CD14-positive monocyte (primary cell): ENCODE data around the gene PRKCQ. TPM values are rescaled to one million over a fixed set of nuclear protein-coding genes. Genes with fewer than 3 reads are reported as not detected.
"Not testable (repeated sequence)": the region's sequence is repeated elsewhere in the genome, so short reads cannot be mapped to it uniquely, and the experiment has no call there.

ENCODE experiments used
- DNase-seq, 3 donors: peaks; one replicate each; pipeline ENCODE4 v3.0.0-alpha.2; 2011 to 2022
- H2AFZ ChIP-seq: 2 replicates; pipeline ENCODE4 v1.6.0; 2012; ENCODE audit warnings: mild to moderate bottlenecking, low read depth, low read length, inconsistent platforms; ENCODE audit not compliant: insufficient read depth, poor library complexity, severe bottlenecking
- H3K27ac ChIP-seq, 2 donors: 1 replicate in 1 of 2; 2 replicates in 1 of 2; pipeline ENCODE4 v1.5.1; 2012 to 2013; ENCODE audit warnings: low read length in 2 of 2, control low read depth in 1 of 2, inconsistent platforms in 1 of 2, low read depth in 1 of 2, mild to moderate bottlenecking in 1 of 2
- H3K27me3 ChIP-seq, 2 donors: one replicate each; pipeline versions ENCODE4 v1.6.0 to v1.6.1; 2011 to 2013; ENCODE audit warnings: low read length in 2 of 2; ENCODE audit not compliant: control insufficient read depth in 2 of 2, insufficient read depth in 2 of 2
- H3K36me3 ChIP-seq, 2 donors: replicated peaks in 1 of 2; 1 replicate in 1 of 2; 2 replicates in 1 of 2; pipeline versions ENCODE4 v1.5.1 to v1.6.1; 2012 to 2013; ENCODE audit warnings: low read length in 2 of 2, control low read depth in 1 of 2, inconsistent platforms in 1 of 2, mild to moderate bottlenecking in 1 of 2; ENCODE audit not compliant: insufficient read depth in 2 of 2, control insufficient read depth in 1 of 2
- H3K4me1 ChIP-seq, 2 donors: 1 replicate in 1 of 2; 2 replicates in 1 of 2; pipeline versions ENCODE4 v1.5.1 to v1.6.1; 2012 to 2013; ENCODE audit warnings: low read length in 2 of 2, control low read depth in 1 of 2, inconsistent platforms in 1 of 2, mild to moderate bottlenecking in 1 of 2, moderate library complexity in 1 of 2; ENCODE audit not compliant: insufficient read depth in 2 of 2, control insufficient read depth in 1 of 2
- H3K4me2 ChIP-seq: replicated peaks from 2 replicates; pipeline ENCODE3; 2012; ENCODE audit warnings: low read length, moderate library complexity, mild to moderate bottlenecking; ENCODE audit not compliant: poor library complexity, severe bottlenecking; ENCODE audit errors: extremely low read depth
- H3K4me3 ChIP-seq, 3 experiments: fragments of 200-600 bp in 1 of 3; sonication (generic) in 1 of 3; replicated peaks in 1 of 3; 1 replicate in 2 of 3; 2 replicates in 1 of 3; pipeline ENCODE4 v1.5.1; 2011 to 2013; ENCODE audit warnings: low read length in 3 of 3, mild to moderate bottlenecking in 3 of 3, control low read depth in 2 of 3, low read depth in 2 of 3, inconsistent platforms in 1 of 3, moderate library complexity in 1 of 3
- H3K79me2 ChIP-seq: 2 replicates; pipeline ENCODE4 v1.6.0; 2012; ENCODE audit warnings: mild to moderate bottlenecking, control low read depth, inconsistent platforms, low read length, moderate library complexity; ENCODE audit not compliant: insufficient read depth
- H3K9ac ChIP-seq: 2 replicates; pipeline ENCODE4 v1.6.0; 2017; ENCODE audit warnings: low read length, mild to moderate bottlenecking; ENCODE audit not compliant: insufficient read depth, poor library complexity, severe bottlenecking
- H3K9me3 ChIP-seq, 2 donors: replicated peaks in 1 of 2; 1 replicate in 1 of 2; 2 replicates in 1 of 2; pipeline versions ENCODE4 v1.5.1 to v1.6.1; 2012 to 2013; ENCODE audit warnings: low read length in 2 of 2, control low read depth in 1 of 2; ENCODE audit not compliant: control insufficient read depth in 1 of 2, insufficient read depth in 1 of 2
- H4K20me1 ChIP-seq: 2 replicates; pipeline ENCODE4 v1.6.0; 2012; ENCODE audit warnings: mild to moderate bottlenecking, low read length, control low read depth, moderate library complexity; ENCODE audit not compliant: insufficient read depth
- H3K27ac Mint-ChIP-seq, 7 donors: one replicate each; pipeline ENCODE4 v1.8.0; 2020; ENCODE audit warnings: mild to moderate bottlenecking in 7 of 7, mixed read lengths in 7 of 7, moderate library complexity in 6 of 7, inconsistent platforms in 2 of 7
- H3K27me3 Mint-ChIP-seq, 3 donors: one replicate each; pipeline ENCODE4 v1.8.0; 2021 to 2022; ENCODE audit warnings: low read depth in 3 of 3, mild to moderate bottlenecking in 3 of 3, mixed read lengths in 3 of 3, moderate library complexity in 3 of 3, inconsistent platforms in 1 of 3
- H3K36me3 Mint-ChIP-seq, 2 donors: one replicate each; pipeline ENCODE4 v1.8.0; 2020; ENCODE audit warnings: mixed read lengths in 2 of 2, inconsistent platforms in 1 of 2, mild to moderate bottlenecking in 1 of 2
- H3K4me1 Mint-ChIP-seq: one replicate; pipeline ENCODE4 v1.8.0; 2020; ENCODE audit warnings: mild to moderate bottlenecking, mixed read lengths
- H3K4me3 Mint-ChIP-seq, 2 donors: one replicate each; pipeline ENCODE4 v1.8.0; 2020; ENCODE audit warnings: mild to moderate bottlenecking in 2 of 2, mixed read lengths in 2 of 2, moderate library complexity in 1 of 2
- H3K9me3 Mint-ChIP-seq, 7 donors: one replicate each; pipeline ENCODE4 v1.8.0; 2020 to 2022; ENCODE audit warnings: mixed read lengths in 7 of 7, mild to moderate bottlenecking in 6 of 7, moderate library complexity in 6 of 7, inconsistent platforms in 2 of 7
- CTCF ChIP-seq: fragments of 200-600 bp; IDR thresholded peaks from one replicate; pipeline ENCODE4 v1.8.0; 2022; ENCODE audit warnings: antibody characterized with exemption, mild to moderate bottlenecking
- WGBS: methylation state at CpG from one replicate; pipeline ENCODE4 v1.1.5; 2013; ENCODE audit warnings: missing lambda C conversion rate; ENCODE audit not compliant: insufficient coverage; 5-methylcytosine and 5-hydroxymethylcytosine counted together
- intact Hi-C, 2 donors: fragments of 100-400 bp; cut with micrococcal nuclease; formaldehyde crosslinking; loops; one replicate each; pipeline versions ENCODE4 v1.15.0 to v1.15.1; 2023
- polyA plus RNA-seq, 3 donors: library from polyadenylated mRNA; depleted of rRNA in 1 of 3; unstranded in 2 of 3; stranded (reverse) in 1 of 3; fragments of 300-500 nt in 2 of 3; fragments of >200 nt in 1 of 3; fragmentation: Illumina TruSeq in 2 of 3; gene quantifications; 1 replicate in 2 of 3; 2 replicates in 1 of 3; pipeline ENCODE4 v1.2.3, GENCODE V29; 2012 to 2021

The PRKCQ gene
- polyA plus RNA-seq, 3 donors, result 0.01 to 0.29 (median 0.09) TPM

GRCh38 chr10:6582298-6582697, 2.2 kb upstream of the PRKCQ start:
- intact Hi-C loops, result no loop called here
- Histone ChIP-seq H3K9me3 (no peaks in the 10 kb centered on the region), H3K4me1 (peaks cover 10 to 22% of the 10 kb centered on the region in 2 donors), H3K79me2 (peaks cover 3% of the 10 kb centered on the region), H3K36me3 (no peaks in the 10 kb centered on the region), H2AFZ (no peak overlapping the region), H3K27ac (no peak overlapping the region), H3K4me3 (no peak overlapping the region), H3K9ac (no peak overlapping the region), H3K27me3 (peaks cover 10 to 15% of the 10 kb centered on the region in 2 donors), H4K20me1 (no peaks in the 10 kb centered on the region), H3K4me2 (no peak overlapping the region)
- WGBS, result no CpG with 5 or more reads among the region's 5 CpGs
- no peak for DNase-seq
- H3K4me1 Mint-ChIP-seq, result peaks cover 38% of the 10 kb centered on the region
- TF ChIP-seq CTCF, result no peak
- H3K9me3 Mint-ChIP-seq, result peaks cover 0 to 2% (median 0%) of the 10 kb centered on the region in 7 donors
- H3K4me3 Mint-ChIP-seq, result no peak overlapping the region
- peaks cover 21 to 33% (median 24%) of the 10 kb centered on the region in 3 donors for H3K27me3 Mint-ChIP-seq
- peaks cover 8 to 17% of the 10 kb centered on the region in 2 donors for H3K36me3 Mint-ChIP-seq
- H3K27ac Mint-ChIP-seq, result no peak overlapping the region

- WGBS, result 86% methylated on average over 5 of the region's 7 CpGs
- intact Hi-C loops, result no loop called here
Measured at GRCh38 chr10:6581778-6582228, 1.7 kb upstream of the PRKCQ start.

GRCh38 chr10:6581223-6581622, 1.1 kb upstream of the PRKCQ start:
- H4K20me1 ChIP-seq, H3K36me3 ChIP-seq, H3K79me2 ChIP-seq, DNase-seq, H3K27ac Mint-ChIP-seq, intact Hi-C loops, H3K9me3 Mint-ChIP-seq, H3K27ac ChIP-seq, H3K9ac ChIP-seq, H3K9me3 ChIP-seq: not testable (repeated sequence)
- Histone ChIP-seq H3K4me3 (peak overlapping the region in 1 of 3 experiments; percentile 81), H3K4me1 (peaks cover 15 to 28% of the 10 kb centered on the region in 2 donors), H2AFZ (peak overlapping the region; percentile 91), H3K4me2 (peak overlapping the region; percentile 94), H3K27me3 (peaks cover 10 to 15% of the 10 kb centered on the region in 2 donors)
- Mint-ChIP-seq H3K36me3 (peaks cover 6 to 15% of the 10 kb centered on the region in 2 donors), H3K4me3 (peak overlapping the region; percentile 93 to 95), H3K4me1 (peaks cover 42% of the 10 kb centered on the region), H3K27me3 (peaks cover 21 to 35% (median 24%) of the 10 kb centered on the region in 3 donors)
- 14% methylated on average over 3 of the region's 7 CpGs for WGBS

More at GRCh38 chr10:6581778-6582228, 1.7 kb upstream of the PRKCQ start:
- Histone ChIP-seq H3K79me2 (peaks cover 3% of the 10 kb centered on the region), H3K9ac (no peak overlapping the region), H4K20me1 (no peaks in the 10 kb centered on the region), H3K27me3 (peaks cover 10 to 15% of the 10 kb centered on the region in 2 donors), H3K27ac (no peak overlapping the region), H3K4me3 (no peak overlapping the region), H3K4me2 (no peak overlapping the region), H2AFZ (no peak overlapping the region), H3K4me1 (peaks cover 10 to 22% of the 10 kb centered on the region in 2 donors), H3K9me3 (no peaks in the 10 kb centered on the region), H3K36me3 (no peaks in the 10 kb centered on the region)
- no peak for DNase-seq
- Mint-ChIP-seq H3K36me3 (peaks cover 8 to 17% of the 10 kb centered on the region in 2 donors), H3K27ac (no peak overlapping the region), H3K4me1 (peaks cover 38% of the 10 kb centered on the region), H3K27me3 (peaks cover 21 to 33% (median 24%) of the 10 kb centered on the region in 3 donors), H3K4me3 (no peak overlapping the region), H3K9me3 (peaks cover 0 to 2% (median 0%) of the 10 kb centered on the region in 7 donors)
- TF ChIP-seq CTCF, result no peak
